ENCODE data around the gene PKNOX2. TPM values are rescaled to one million over a fixed set of nuclear protein-coding genes. Genes with fewer than 3 reads are reported as not detected.

Gene PKNOX2
- total and polyA plus RNA-seq, 10 of the 15 experiments (the other 5 are each of a cell fraction or from before 2014, with no cell fraction given): not detected

- ATAC-seq (no peak), DNase-seq (ENCODE audit: low read depth, low spot score) (no peak), FAIRE-seq (no peak)
- no peaks in the 10 kb centered on the region; the same call in 1 of the 2 replicates for H3K4me1 ChIP-seq (ENCODE audit: control insufficient read depth, insufficient read depth, low read length)
- CTCF ChIA-PET: interaction anchor here (1.7 kb wide), 1 partner anchor 10 kb away, joined by 8 read pairs; no protein-coding TSS in a partner anchor
- in situ Hi-C loops (cut with MboI) (no loop called here), intact Hi-C loops (cut with micrococcal nuclease; ENCODE audit: unreplicated experiment) (no loop called here)
- no peaks in the 10 kb centered on the region for H3K79me2 ChIP-seq (ENCODE audit: control insufficient read depth, insufficient read depth, low read length)
- BruUV-seq (replicated peaks): no TSS peak
- H2AFZ ChIP-seq (ENCODE audit: control insufficient read depth, low read depth, low read length): no peak overlapping the region
- H3K27me3 ChIP-seq (replicated peaks in 1 of 2; ENCODE audit: control insufficient read depth in 2 of 2, insufficient read depth in 2 of 2, low read length in 1 of 2): no peaks in the 10 kb centered on the region
- no peaks in the 10 kb centered on the region; the same call in 1 of the 2 replicates for H4K20me1 ChIP-seq (ENCODE audit: control insufficient read depth, insufficient read depth)
- TF ChIP-seq PML (IDR thresholded peaks at IDR 0.05; ENCODE audit: low read length) (no peak), SIX5 (IDR thresholded peaks at IDR 0.05; ENCODE audit: low read depth, low read length, severe bottlenecking) (no peak), ZNF384 (IDR thresholded peaks at IDR 0.05; ENCODE audit: borderline replicate concordance, low read depth, low read length) (no peak), RELB (IDR thresholded peaks at IDR 0.05; ENCODE audit: low read depth) (no peak), CHD2 (IDR thresholded peaks at IDR 0.05; ENCODE audit: borderline replicate concordance, low read depth, low read length) (no peak), IKZF2 (IDR thresholded peaks at IDR 0.05) (no peak), ZNF687 (IDR thresholded peaks at IDR 0.05) (no peak)
- H3K27ac ChIP-seq (ENCODE audit: control insufficient read depth, insufficient read depth): no peak overlapping the region
- WGBS (ENCODE audit: insufficient coverage, insufficient replicate concordance, low lambda C conversion rate, missing lambda C conversion rate): 16% methylated on average over 7 of the region's 7 CpGs
- SMC1A ChIA-PET (ENCODE audit: uncharacterized antibody, unreplicated experiment): interaction anchor here (1.0 kb wide), 1 partner anchor 9 kb away, joined by 5 read pairs; no protein-coding TSS in a partner anchor
- no peaks in the 10 kb centered on the region for H3K36me3 ChIP-seq (ENCODE audit: control insufficient read depth in 2 of 2, insufficient read depth in 2 of 2, low read length in 1 of 2)
- no peak overlapping the region for H3K9ac ChIP-seq (ENCODE audit: control insufficient read depth, insufficient read depth, low read length)
- POLR2A ChIA-PET: no interaction called here
- RAD21 ChIA-PET (ENCODE audit: unreplicated experiment): interaction anchor here (0.9 kb wide), 1 partner anchor 16 kb away, joined by 3 read pairs; no protein-coding TSS in a partner anchor
- H3K9me3 ChIP-seq (replicated peaks; ENCODE audit: control insufficient read depth, insufficient read depth, low read length): no peaks in the 10 kb centered on the region
- H3K4me2 ChIP-seq (ENCODE audit: control insufficient read depth, insufficient read depth): no peak overlapping the region
- H3K4me3 ChIP-seq: no peak overlapping the region
These were observed 248.7 kb downstream of the PKNOX2 start for GRCh38 chr11:125413226-125413625.

All from GM12878 (cell line).